A549 (cell line): ENCODE data around the gene CCKAR.

ENCODE experiments used
- CBX8 ChIP-seq: fragments of 200-600 bp; sonication (generic); IDR thresholded peaks from 2 replicates; pipeline ENCODE4 v1.6.1; 2016
- CTCF ChIP-seq: fragments of >200 bp; sonication (Bioruptor Twin); formaldehyde crosslinking; IDR thresholded peaks from 3 replicates; pipeline ENCODE4 v1.5.1; 2016
- EP300 ChIP-seq, 2 experiments: fragments of >200 bp; sonication (Bioruptor Twin); formaldehyde crosslinking; IDR thresholded peaks; 2 replicates in 1 of 2; 3 replicates in 1 of 2; pipeline ENCODE4 v1.6.1; 2016 to 2017
- JUN ChIP-seq, 2 experiments: fragments of >200 bp; sonication (Bioruptor Twin); formaldehyde crosslinking; IDR thresholded peaks; 2 replicates in 1 of 2; 3 replicates in 1 of 2; pipeline ENCODE4 v1.6.1; 2016 to 2017
- MAZ ChIP-seq: fragments of 150-350 bp; IDR thresholded peaks from 2 replicates; pipeline ENCODE4 v1.6.1; 2014; ENCODE audit warnings: antibody characterized with exemption, low read depth, low read length, borderline replicate concordance
- POLR2A ChIP-seq: IDR thresholded peaks from 2 replicates; pipeline ENCODE4 v1.6.1; 2012; ENCODE audit warnings: mild to moderate bottlenecking, low read length
- RAD21 ChIP-seq, 2 experiments: fragments of >200 bp in 1 of 2; sonication (Bioruptor Twin) in 1 of 2; formaldehyde crosslinking in 1 of 2; IDR thresholded peaks in 1 of 2; conservative IDR thresholded peaks in 1 of 2; 2 replicates in 1 of 2; 3 replicates in 1 of 2; pipeline ENCODE4 v1.6.1; 2012 to 2018; ENCODE audit warnings: inconsistent platforms in 1 of 2
- ZFP36 ChIP-seq: fragments of 450-650 bp; IDR thresholded peaks from 2 replicates; pipeline ENCODE4 v1.6.1; 2014; ENCODE audit warnings: borderline replicate concordance; ENCODE audit not compliant: partially characterized antibody
- TF ChIP-seq, protein P1 (sequence below): fragments of 200-600 bp; sonication (generic); IDR thresholded peaks from 2 replicates; pipeline ENCODE4 v1.6.1; 2016; ENCODE audit warnings: antibody characterized with exemption, mild to moderate bottlenecking, moderate library complexity
- TF ChIP-seq, protein P2 (sequence below): IDR thresholded peaks from 2 replicates; pipeline ENCODE4 v1.6.1; 2012; ENCODE audit warnings: low read depth, borderline replicate concordance
- TF ChIP-seq, protein P3 (sequence below): fragments of 450-650 bp; IDR thresholded peaks from 2 replicates; pipeline ENCODE4 v1.6.1; 2014; ENCODE audit warnings: antibody characterized with exemption

DNA sequence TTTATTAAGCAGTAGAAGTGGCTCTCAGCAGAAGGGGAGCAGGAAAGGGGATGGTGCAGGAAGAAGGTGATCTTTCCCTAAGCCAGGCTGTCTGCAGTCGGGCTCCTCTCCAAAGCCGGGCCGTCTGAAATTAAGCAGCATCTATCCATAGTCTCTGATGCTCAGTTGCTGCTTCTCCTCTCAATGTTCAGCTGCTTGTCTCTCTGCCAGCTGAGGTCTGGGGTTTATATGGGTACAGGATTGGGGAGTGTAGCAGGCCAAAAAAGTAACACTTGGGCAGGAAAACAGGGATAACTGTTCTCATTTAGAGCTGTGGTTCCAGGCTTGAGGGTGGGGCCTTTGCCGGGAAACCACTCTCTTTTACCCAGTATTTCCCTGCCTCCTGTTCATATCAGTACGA lies 39.2 kb upstream of the CCKAR start:
- TF ChIP-seq EP300 (IDR thresholded peaks at IDR 0.05): no peak
- no peak for TF ChIP-seq CTCF
- TF ChIP-seq JUN (IDR thresholded peaks at IDR 0.05): no peak
- TF ChIP-seq, protein P1, sequence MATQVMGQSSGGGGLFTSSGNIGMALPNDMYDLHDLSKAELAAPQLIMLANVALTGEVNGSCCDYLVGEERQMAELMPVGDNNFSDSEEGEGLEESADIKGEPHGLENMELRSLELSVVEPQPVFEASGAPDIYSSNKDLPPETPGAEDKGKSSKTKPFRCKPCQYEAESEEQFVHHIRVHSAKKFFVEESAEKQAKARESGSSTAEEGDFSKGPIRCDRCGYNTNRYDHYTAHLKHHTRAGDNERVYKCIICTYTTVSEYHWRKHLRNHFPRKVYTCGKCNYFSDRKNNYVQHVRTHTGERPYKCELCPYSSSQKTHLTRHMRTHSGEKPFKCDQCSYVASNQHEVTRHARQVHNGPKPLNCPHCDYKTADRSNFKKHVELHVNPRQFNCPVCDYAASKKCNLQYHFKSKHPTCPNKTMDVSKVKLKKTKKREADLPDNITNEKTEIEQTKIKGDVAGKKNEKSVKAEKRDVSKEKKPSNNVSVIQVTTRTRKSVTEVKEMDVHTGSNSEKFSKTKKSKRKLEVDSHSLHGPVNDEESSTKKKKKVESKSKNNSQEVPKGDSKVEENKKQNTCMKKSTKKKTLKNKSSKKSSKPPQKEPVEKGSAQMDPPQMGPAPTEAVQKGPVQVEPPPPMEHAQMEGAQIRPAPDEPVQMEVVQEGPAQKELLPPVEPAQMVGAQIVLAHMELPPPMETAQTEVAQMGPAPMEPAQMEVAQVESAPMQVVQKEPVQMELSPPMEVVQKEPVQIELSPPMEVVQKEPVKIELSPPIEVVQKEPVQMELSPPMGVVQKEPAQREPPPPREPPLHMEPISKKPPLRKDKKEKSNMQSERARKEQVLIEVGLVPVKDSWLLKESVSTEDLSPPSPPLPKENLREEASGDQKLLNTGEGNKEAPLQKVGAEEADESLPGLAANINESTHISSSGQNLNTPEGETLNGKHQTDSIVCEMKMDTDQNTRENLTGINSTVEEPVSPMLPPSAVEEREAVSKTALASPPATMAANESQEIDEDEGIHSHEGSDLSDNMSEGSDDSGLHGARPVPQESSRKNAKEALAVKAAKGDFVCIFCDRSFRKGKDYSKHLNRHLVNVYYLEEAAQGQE: no peak
- TF ChIP-seq, protein P2, sequence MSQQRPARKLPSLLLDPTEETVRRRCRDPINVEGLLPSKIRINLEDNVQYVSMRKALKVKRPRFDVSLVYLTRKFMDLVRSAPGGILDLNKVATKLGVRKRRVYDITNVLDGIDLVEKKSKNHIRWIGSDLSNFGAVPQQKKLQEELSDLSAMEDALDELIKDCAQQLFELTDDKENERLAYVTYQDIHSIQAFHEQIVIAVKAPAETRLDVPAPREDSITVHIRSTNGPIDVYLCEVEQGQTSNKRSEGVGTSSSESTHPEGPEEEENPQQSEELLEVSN: no peak
- TF ChIP-seq ZFP36: no peak
- TF ChIP-seq, protein P3, sequence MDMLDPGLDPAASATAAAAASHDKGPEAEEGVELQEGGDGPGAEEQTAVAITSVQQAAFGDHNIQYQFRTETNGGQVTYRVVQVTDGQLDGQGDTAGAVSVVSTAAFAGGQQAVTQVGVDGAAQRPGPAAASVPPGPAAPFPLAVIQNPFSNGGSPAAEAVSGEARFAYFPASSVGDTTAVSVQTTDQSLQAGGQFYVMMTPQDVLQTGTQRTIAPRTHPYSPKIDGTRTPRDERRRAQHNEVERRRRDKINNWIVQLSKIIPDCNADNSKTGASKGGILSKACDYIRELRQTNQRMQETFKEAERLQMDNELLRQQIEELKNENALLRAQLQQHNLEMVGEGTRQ: no peak
- no peak for TF ChIP-seq POLR2A
- TF ChIP-seq CBX8: no peak
- no peak for TF ChIP-seq RAD21 (conservative IDR thresholded peaks at IDR 0.05 in 1 of 2, IDR thresholded peaks at IDR 0.05 in 1 of 2)
- TF ChIP-seq MAZ: no peak
